Common myeloid progenitor, CD34-positive (primary cell): ENCODE measurements around the gene HEATR1.

Experiments used
- CTCF ChIA-PET: fragments of 350-600 bp; sonication (Branson Sonifier 250); formaldehyde crosslinking; loops from one replicate; lab custom pipeline; 2021; ENCODE audit warnings: antibody characterized with exemption; lab: Charles Lee
- POLR2A ChIA-PET: fragments of 350-600 bp; sonication (Branson Sonifier 250); formaldehyde crosslinking; loops from one replicate; lab custom pipeline; 2021; ENCODE audit warnings: antibody characterized with exemption; lab: Charles Lee
- DNase-seq, 3 donors: peaks; one replicate each; pipeline versions ENCODE4 v3.0.0 to v3.0.0-alpha.2; 2013
- H3K27ac ChIP-seq, 2 experiments: 1 replicate in 1 of 2; 2 replicates in 1 of 2; pipeline ENCODE4 v1.7.0; 2013; ENCODE audit warnings: inconsistent platforms in 2 of 2, low read length in 2 of 2, mild to moderate bottlenecking in 2 of 2, low read depth in 1 of 2, moderate library complexity in 1 of 2; ENCODE audit not compliant: severe bottlenecking in 2 of 2, insufficient read depth in 1 of 2, poor library complexity in 1 of 2
- H3K27me3 ChIP-seq, 5 experiments: replicated peaks in 2 of 5; 1 replicate in 3 of 5; 2 replicates in 2 of 5; pipeline versions ENCODE4 v1.6.1 to v1.7.0; 2013; ENCODE audit warnings: low read length in 4 of 5, mild to moderate bottlenecking in 2 of 5, moderate library complexity in 2 of 5, inconsistent platforms in 1 of 5; ENCODE audit not compliant: insufficient read depth in 5 of 5, control insufficient read depth in 4 of 5
- H3K36me3 ChIP-seq, 4 experiments: 1 replicate in 2 of 4; 2 replicates in 2 of 4; pipeline versions ENCODE4 v1.6.1 to v1.7.0; 2013; ENCODE audit warnings: low read length in 3 of 4, control low read depth in 1 of 4, mild to moderate bottlenecking in 1 of 4; ENCODE audit not compliant: control insufficient read depth in 4 of 4, insufficient read depth in 4 of 4
- H3K4me1 ChIP-seq, 4 experiments: 1 replicate in 3 of 4; 2 replicates in 1 of 4; pipeline versions ENCODE4 v1.6.1 to v1.7.1; 2013; ENCODE audit warnings: low read length in 3 of 4, mild to moderate bottlenecking in 3 of 4, control low read depth in 1 of 4, inconsistent platforms in 1 of 4, moderate library complexity in 1 of 4; ENCODE audit not compliant: control insufficient read depth in 4 of 4, insufficient read depth in 4 of 4; ENCODE audit errors: control extremely low read depth in 1 of 4
- H3K4me3 ChIP-seq, 7 experiments: 1 replicate in 4 of 7; 2 replicates in 3 of 7; pipeline versions ENCODE4 v1.5.1 to v1.7.0; 2013; ENCODE audit warnings: mild to moderate bottlenecking in 7 of 7, low read length in 6 of 7, moderate library complexity in 6 of 7, inconsistent platforms in 2 of 7, low read depth in 2 of 7, control low read depth in 1 of 7; ENCODE audit not compliant: insufficient read depth in 4 of 7, control insufficient read depth in 1 of 7; ENCODE audit errors: extremely low read depth in 1 of 7
- H3K9me3 ChIP-seq, 5 experiments: 1 replicate in 4 of 5; 2 replicates in 1 of 5; pipeline versions ENCODE4 v1.6.1 to v1.7.1; 2013; ENCODE audit warnings: low read length in 4 of 5, mild to moderate bottlenecking in 2 of 5, inconsistent platforms in 1 of 5, low read depth in 1 of 5, moderate library complexity in 1 of 5; ENCODE audit not compliant: control insufficient read depth in 4 of 5, insufficient read depth in 2 of 5; ENCODE audit errors: control extremely low read depth in 1 of 5
- WGBS: methylation state at CpG from one replicate; pipeline ENCODE4 v1.1.5; 2013; ENCODE audit not compliant: insufficient coverage; 5-methylcytosine and 5-hydroxymethylcytosine counted together

HEATR1 gene

GRCh38 chr1:236515443-236515958 is 88.8 kb downstream of the HEATR1 start:
- DNase-seq: no peak
- Histone ChIP-seq H3K27me3 (no peaks in the 10 kb centered on the region), H3K36me3 (no peaks in the 10 kb centered on the region), H3K4me1 (peaks cover 3 to 12% (median 8%) of the 10 kb centered on the region in 4 experiments), H3K27ac (no peak overlapping the region), H3K4me3 (no peak overlapping the region), H3K9me3 (no peaks in the 10 kb centered on the region)
- ChIA-PET CTCF (interaction anchor here (1.6 kb wide), 1 partner anchor 8 kb away, joined by 4 read pairs; no protein-coding TSS in a partner anchor), POLR2A (no interaction called here)
- 91% methylated on average over 4 of the region's 4 CpGs for WGBS

- H3K27ac ChIP-seq: no peak overlapping the region
- no peaks in the 10 kb centered on the region for H3K9me3 ChIP-seq
- ChIA-PET POLR2A (no interaction called here), CTCF (no interaction called here)
- WGBS: no CpG with 5 or more reads among the region's 4 CpGs
- no peak for DNase-seq
- peaks cover 3 to 12% (median 8%) of the 10 kb centered on the region in 4 experiments for H3K4me1 ChIP-seq
- no peaks in the 10 kb centered on the region for H3K27me3 ChIP-seq
- H3K36me3 ChIP-seq: no peaks in the 10 kb centered on the region
- H3K4me3 ChIP-seq: no peak overlapping the region
Measured at GRCh38 chr1:236514703-236515442, 89.4 kb downstream of the HEATR1 start.

GRCh38 chr1:236511735-236512418 is 92.4 kb downstream of the HEATR1 start:
- WGBS: 93% methylated on average over 11 of the region's 11 CpGs

GRCh38 chr1:236509647-236510401 is 94.5 kb downstream of the HEATR1 start:
- Histone ChIP-seq H3K27me3 (no peaks in the 10 kb centered on the region), H3K9me3 (no peaks in the 10 kb centered on the region), H3K36me3 (no peaks in the 10 kb centered on the region), H3K4me1 (no peaks in the 10 kb centered on the region), H3K4me3 (no peak overlapping the region), H3K27ac (no peak overlapping the region)
- DNase-seq: no peak
- POLR2A ChIA-PET: interaction anchor here (1.0 kb wide), 1 partner anchor 21 kb away, joined by 7 read pairs; no protein-coding TSS in a partner anchor
- CTCF ChIA-PET: interaction anchor here (1.5 kb wide), 1 partner anchor 9 kb away, joined by 4 read pairs; no protein-coding TSS in a partner anchor
- 95% methylated on average over 6 of the region's 8 CpGs for WGBS

More at GRCh38 chr1:236511735-236512418, 92.4 kb downstream of the HEATR1 start:
- Histone ChIP-seq H3K27me3 (no peaks in the 10 kb centered on the region), H3K4me3 (no peak overlapping the region), H3K9me3 (no peaks in the 10 kb centered on the region), H3K36me3 (no peaks in the 10 kb centered on the region), H3K27ac (no peak overlapping the region), H3K4me1 (no peaks in the 10 kb centered on the region)
- no peak for DNase-seq
- ChIA-PET POLR2A (no interaction called here), CTCF (no interaction called here)

- H3K4me1 ChIP-seq: no peaks in the 10 kb centered on the region
- no peaks in the 10 kb centered on the region for H3K27me3 ChIP-seq
- no peaks in the 10 kb centered on the region for H3K36me3 ChIP-seq
- H3K9me3 ChIP-seq: no peaks in the 10 kb centered on the region
- H3K27ac ChIP-seq: no peak overlapping the region
- CTCF ChIA-PET: interaction anchor here (1.5 kb wide), 1 partner anchor 10 kb away, joined by 4 read pairs; no protein-coding TSS in a partner anchor
- no peak for DNase-seq
- no CpG with 5 or more reads among the region's 1 CpG for WGBS
- H3K4me3 ChIP-seq: no peak overlapping the region
- POLR2A ChIA-PET: no interaction called here
Measured at GRCh38 chr1:236509203-236509602, 95.1 kb downstream of the HEATR1 start.

GRCh38 chr1:236508593-236509027 is 95.7 kb downstream of the HEATR1 start:
- Histone ChIP-seq H3K4me1 (no peaks in the 10 kb centered on the region), H3K27ac (no peak overlapping the region), H3K27me3 (no peaks in the 10 kb centered on the region), H3K36me3 (no peaks in the 10 kb centered on the region), H3K9me3 (no peaks in the 10 kb centered on the region), H3K4me3 (no peak overlapping the region)
- CTCF ChIA-PET: interaction anchor here (1.6 kb wide), 1 partner anchor 8 kb away, joined by 4 read pairs; no protein-coding TSS in a partner anchor
- 97% methylated on average over 6 of the region's 6 CpGs for WGBS
- no peak for DNase-seq
- POLR2A ChIA-PET: no interaction called here
